SK-N-MC (cell line): ENCODE results near the gene ALAS1.

ENCODE experiments used
- EZH2 ChIP-seq: fragments of 200-600 bp; sonication (generic); IDR thresholded peaks from one replicate; pipeline ENCODE4 v1.6.1; 2017; ENCODE audit warnings: antibody characterized with exemption
- POLR2AphosphoS5 ChIP-seq: IDR thresholded peaks from 2 replicates; pipeline ENCODE4 v1.6.1; 2012; ENCODE audit warnings: mild to moderate bottlenecking, low read depth, low read length, borderline replicate concordance

- TF ChIP-seq POLR2AphosphoS5 (no peak), EZH2 (no peak)
Observed at GRCh38 chr3:52215351-52215750, 17.4 kb downstream of the ALAS1 start.
